Stomach smooth muscle (tissue), 2 donors: ENCODE data around the gene KCNC4.

Experiments used
- H3K27ac ChIP-seq: one replicate; pipeline ENCODE4 v1.7.0; 2013; ENCODE audit warnings: mild to moderate bottlenecking, low read length, inconsistent platforms
- H3K27me3 ChIP-seq, 2 donors: one replicate each; pipeline ENCODE4 v1.7.0; 2013; ENCODE audit warnings: low read length in 2 of 2; ENCODE audit not compliant: insufficient read depth in 2 of 2, control insufficient read depth in 1 of 2
- H3K36me3 ChIP-seq, 2 donors: one replicate each; pipeline ENCODE4 v1.7.0; 2013; ENCODE audit warnings: low read length in 2 of 2; ENCODE audit not compliant: control insufficient read depth in 2 of 2, insufficient read depth in 2 of 2
- H3K4me1 ChIP-seq: one replicate; pipeline ENCODE4 v1.7.0; 2013; ENCODE audit warnings: low read length; ENCODE audit not compliant: control insufficient read depth, insufficient read depth
- H3K4me3 ChIP-seq, 2 donors: one replicate each; pipeline ENCODE4 v1.7.0; 2013; ENCODE audit warnings: low read length in 2 of 2
- H3K9ac ChIP-seq, 2 donors: one replicate each; pipeline ENCODE4 v1.7.0; 2013; ENCODE audit warnings: low read length in 2 of 2, mild to moderate bottlenecking in 1 of 2
- H3K9me3 ChIP-seq, 2 donors: one replicate each; pipeline ENCODE4 v1.7.0; 2013; ENCODE audit warnings: low read length in 2 of 2; ENCODE audit not compliant: control insufficient read depth in 2 of 2
- donor health status: healthy.
- donor health status: Pancreatic carcinoma.

The KCNC4 gene

GRCh38 chr1:110235181-110235833 is 25.2 kb downstream of the KCNC4 start:
- peaks cover 17% of the 10 kb centered on the region for H3K4me1 ChIP-seq
- no peak overlapping the region for H3K27ac ChIP-seq
- H3K4me3 ChIP-seq: peak overlapping the region in 1 of 2 donors; percentile 15
- no peaks in the 10 kb centered on the region for H3K27me3 ChIP-seq
- peaks cover 7 to 10% of the 10 kb centered on the region in 2 donors for H3K36me3 ChIP-seq
- H3K9me3 ChIP-seq: peaks cover 0 to 14% of the 10 kb centered on the region in 2 donors
- no peak overlapping the region for H3K9ac ChIP-seq

GRCh38 chr1:110235834-110236682 is 25.9 kb downstream of the KCNC4 start:
- H3K4me1 ChIP-seq: peaks cover 17% of the 10 kb centered on the region
- H3K9me3 ChIP-seq: peaks cover 0 to 14% of the 10 kb centered on the region in 2 donors
- no peaks in the 10 kb centered on the region for H3K27me3 ChIP-seq
- H3K9ac ChIP-seq: no peak overlapping the region
- H3K4me3 ChIP-seq: no peak overlapping the region
- H3K36me3 ChIP-seq: peaks cover 7 to 10% of the 10 kb centered on the region in 2 donors
- no peak overlapping the region for H3K27ac ChIP-seq

GRCh38 chr1:110237386-110238152 is 27.5 kb downstream of the KCNC4 start:
- peaks cover 17% of the 10 kb centered on the region for H3K4me1 ChIP-seq
- no peak overlapping the region for H3K4me3 ChIP-seq
- H3K27ac ChIP-seq: no peak overlapping the region
- H3K36me3 ChIP-seq: peaks cover 3 to 5% of the 10 kb centered on the region in 2 donors
- H3K9ac ChIP-seq: no peak overlapping the region
- H3K9me3 ChIP-seq: peaks cover 0 to 10% of the 10 kb centered on the region in 2 donors
- H3K27me3 ChIP-seq: no peaks in the 10 kb centered on the region

GRCh38 chr1:110239441-110240430 is 29.6 kb downstream of the KCNC4 start:
- no peak overlapping the region for H3K27ac ChIP-seq
- no peak overlapping the region for H3K4me3 ChIP-seq
- no peaks in the 10 kb centered on the region for H3K36me3 ChIP-seq
- no peaks in the 10 kb centered on the region for H3K9me3 ChIP-seq
- H3K9ac ChIP-seq: no peak overlapping the region
- no peaks in the 10 kb centered on the region for H3K27me3 ChIP-seq
- H3K4me1 ChIP-seq: peaks cover 19% of the 10 kb centered on the region

GRCh38 chr1:110240476-110241210 is 30.5 kb downstream of the KCNC4 start:
- H3K27ac ChIP-seq: no peak overlapping the region
- peaks cover 10% of the 10 kb centered on the region for H3K4me1 ChIP-seq
- H3K9me3 ChIP-seq: no peaks in the 10 kb centered on the region
- no peaks in the 10 kb centered on the region for H3K27me3 ChIP-seq
- no peak overlapping the region for H3K9ac ChIP-seq
- no peaks in the 10 kb centered on the region for H3K36me3 ChIP-seq
- H3K4me3 ChIP-seq: no peak overlapping the region

GRCh38 chr1:110241516-110241915 is 31.4 kb downstream of the KCNC4 start:
- Histone ChIP-seq H3K9ac (no peak overlapping the region), H3K36me3 (no peaks in the 10 kb centered on the region), H3K9me3 (no peaks in the 10 kb centered on the region), H3K27ac (no peak overlapping the region), H3K27me3 (no peaks in the 10 kb centered on the region), H3K4me3 (no peak overlapping the region), H3K4me1 (peaks cover 7% of the 10 kb centered on the region)

GRCh38 chr1:110242062-110242461 is 31.9 kb downstream of the KCNC4 start:
- Histone ChIP-seq H3K36me3 (no peaks in the 10 kb centered on the region), H3K27ac (no peak overlapping the region), H3K9me3 (no peaks in the 10 kb centered on the region), H3K4me1 (peaks cover 7% of the 10 kb centered on the region), H3K4me3 (no peak overlapping the region), H3K27me3 (no peaks in the 10 kb centered on the region), H3K9ac (no peak overlapping the region)

GRCh38 chr1:110242731-110243130 is 32.6 kb downstream of the KCNC4 start:
- Histone ChIP-seq H3K36me3 (no peaks in the 10 kb centered on the region), H3K27me3 (no peaks in the 10 kb centered on the region), H3K4me1 (peaks cover 7% of the 10 kb centered on the region), H3K9me3 (no peaks in the 10 kb centered on the region), H3K27ac (no peak overlapping the region), H3K9ac (no peak overlapping the region), H3K4me3 (no peak overlapping the region)

- H3K4me1 ChIP-seq: peaks cover 7% of the 10 kb centered on the region
- no peaks in the 10 kb centered on the region for H3K27me3 ChIP-seq
- H3K9me3 ChIP-seq: no peaks in the 10 kb centered on the region
- no peaks in the 10 kb centered on the region for H3K36me3 ChIP-seq
- H3K4me3 ChIP-seq: no peak overlapping the region
- no peak overlapping the region for H3K9ac ChIP-seq
- H3K27ac ChIP-seq: no peak overlapping the region
Measured at GRCh38 chr1:110243146-110243545, 33.0 kb downstream of the KCNC4 start.
